Measurements from ENCODE around the gene HUS1. TPM values are rescaled to one million over a fixed set of nuclear protein-coding genes. Genes with fewer than 3 reads are reported as not detected.
"Not testable (repeated sequence)": the region's sequence is repeated elsewhere in the genome, so short reads cannot be mapped to it uniquely, and the experiment has no call there.

Gene HUS1
- total and polyA plus RNA-seq, 3 donors from 2014 or later, result 18.4 to 40.3 (median 39.4) TPM

GRCh38 chr7:47931005-47932004 is 48.1 kb downstream of the HUS1 start:
- intact Hi-C loops (cut with DNase I; ENCODE audit: low total_unique reads), result no loop called here
- H3K36me3 ChIP-seq (ENCODE audit: low read depth, missing control alignments), result no peaks in the 10 kb centered on the region
- peaks cover 5% of the 10 kb centered on the region for H3K4me1 ChIP-seq
- no peak for DNase-seq
- no peak for TF ChIP-seq CTCF (IDR thresholded peaks at IDR 0.05)
- no peak for TF ChIP-seq POLR2A (IDR thresholded peaks at IDR 0.05)
- no peak overlapping the region for H3K27ac ChIP-seq
- H3K9me3 ChIP-seq, result no peaks in the 10 kb centered on the region
- 91 to 94% methylated on average over 14 to 18 of the region's 18 CpGs for WGBS, 2 donors
- H3K27me3 ChIP-seq, result no peaks in the 10 kb centered on the region
- H3K4me3 ChIP-seq, result no peak overlapping the region

- DNase-seq, result no peak
- 73 to 76% methylated on average over 2 of the region's 2 CpGs for whole genome bisulfite sequencing, 2 donors
- TF ChIP-seq CTCF (IDR thresholded peaks at IDR 0.05) (no peak), POLR2A (IDR thresholded peaks at IDR 0.05) (no peak)
- Histone ChIP-seq H3K4me1 (no peaks in the 10 kb centered on the region), H3K36me3 (ENCODE audit: low read depth, missing control alignments) (no peaks in the 10 kb centered on the region), H3K27me3 (no peaks in the 10 kb centered on the region), H3K9me3 (no peaks in the 10 kb centered on the region), H3K4me3 (no peak overlapping the region), H3K27ac (no peak overlapping the region)
- intact Hi-C loops (cut with DNase I; ENCODE audit: low total_unique reads), result no loop called here
Measured at GRCh38 chr7:47924266-47924665, 55.1 kb downstream of the HUS1 start.

- H3K9me3 ChIP-seq; DNase-seq; H3K27ac ChIP-seq; H3K27me3 ChIP-seq; H3K4me3 ChIP-seq; intact Hi-C loops (cut with DNase I; ENCODE audit: low total_unique reads); H3K36me3 ChIP-seq (ENCODE audit: low read depth, missing control alignments); H3K4me1 ChIP-seq: not testable (repeated sequence)
- 64 to 81% methylated on average over 8 of the region's 8 CpGs for WGBS, 2 donors
Measured at GRCh38 chr7:47923081-47923875, 56.1 kb downstream of the HUS1 start.

- intact Hi-C loops (cut with DNase I; ENCODE audit: low total_unique reads); DNase-seq; H3K36me3 ChIP-seq (ENCODE audit: low read depth, missing control alignments); H3K4me3 ChIP-seq; H3K4me1 ChIP-seq; H3K27ac ChIP-seq; H3K9me3 ChIP-seq; H3K27me3 ChIP-seq: not testable (repeated sequence)
- 71 to 85% methylated on average over 1 of the region's 1 CpG for WGBS, 2 donors
Measured at GRCh38 chr7:47916514-47916913, 62.9 kb downstream of the HUS1 start.

GRCh38 chr7:47915616-47915976 is 63.8 kb downstream of the HUS1 start:
- no peaks in the 10 kb centered on the region for H3K9me3 ChIP-seq
- intact Hi-C loops (cut with DNase I; ENCODE audit: low total_unique reads), result no loop called here
- no peaks in the 10 kb centered on the region for H3K4me1 ChIP-seq
- no peak overlapping the region for H3K27ac ChIP-seq
- DNase-seq, result no peak
- H3K27me3 ChIP-seq, result no peaks in the 10 kb centered on the region
- no peak overlapping the region for H3K4me3 ChIP-seq
- TF ChIP-seq CTCF (IDR thresholded peaks at IDR 0.05), result no peak
- TF ChIP-seq POLR2A (IDR thresholded peaks at IDR 0.05), result no peak
- 65 to 70% methylated on average over 2 of the region's 2 CpGs for WGBS, 2 donors
- H3K36me3 ChIP-seq (ENCODE audit: low read depth, missing control alignments), result no peaks in the 10 kb centered on the region

All from testis (tissue), 3 donors.